ENCODE data around the gene ZC3H10.

GRCh38 chr12:56099787-56100186 lies 18.3 kb upstream of the ZC3H10 start:
- TF ChIP-seq CTCF (conservative IDR thresholded peaks at IDR 0.05; ENCODE audit: low read depth, low read length) (no peak), EZH2 (IDR thresholded peaks at IDR 0.05; ENCODE audit: low read length, unreplicated experiment) (no peak), EZH2phosphoT487 (IDR thresholded peaks at IDR 0.05; ENCODE audit: borderline replicate concordance, low read length) (no peak)
